Measurements from ENCODE around the gene OR2A2.

The OR2A2 gene

DNA sequence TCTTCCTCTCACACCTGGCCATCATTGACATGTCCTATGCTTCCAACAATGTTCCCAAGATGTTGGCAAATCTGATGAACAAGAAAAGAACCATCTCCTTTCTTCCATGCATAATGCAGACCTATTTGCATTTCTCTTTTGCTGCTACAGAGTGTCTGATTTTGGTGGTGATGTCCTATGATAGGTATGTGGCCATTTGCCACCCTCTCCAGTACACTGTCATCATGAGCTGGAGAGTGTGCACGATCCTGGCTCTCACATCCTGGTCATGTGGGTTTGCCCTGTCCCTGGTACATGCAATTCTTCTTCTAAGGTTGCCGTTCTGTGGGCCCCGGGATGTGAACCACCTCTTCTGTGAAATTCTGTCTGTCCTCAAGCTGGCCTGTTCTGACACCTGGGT lies 32.8 kb downstream of the OR2A2 start:
- FAIRE-seq = no peak

DNA sequence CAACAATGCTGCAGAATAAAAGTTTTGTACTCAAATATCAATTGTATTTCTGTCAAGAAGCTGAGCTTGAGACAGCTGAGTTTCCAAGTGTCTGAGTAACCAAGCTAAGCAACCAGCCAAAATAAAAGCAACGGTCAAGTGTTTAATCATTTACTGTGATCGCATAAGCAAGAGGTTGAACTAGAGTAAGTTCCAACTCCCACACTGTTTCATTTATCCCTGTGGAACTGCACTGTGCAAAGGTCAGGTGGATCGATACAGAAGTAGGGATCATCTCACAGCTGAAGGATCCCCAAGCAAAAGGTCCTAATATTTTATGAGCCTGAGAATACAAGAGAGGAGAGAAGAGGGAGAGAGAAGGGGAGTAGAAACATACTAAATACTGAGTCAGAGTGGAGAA lies 35.0 kb downstream of the OR2A2 start:
- FAIRE-seq = no peak

DNA sequence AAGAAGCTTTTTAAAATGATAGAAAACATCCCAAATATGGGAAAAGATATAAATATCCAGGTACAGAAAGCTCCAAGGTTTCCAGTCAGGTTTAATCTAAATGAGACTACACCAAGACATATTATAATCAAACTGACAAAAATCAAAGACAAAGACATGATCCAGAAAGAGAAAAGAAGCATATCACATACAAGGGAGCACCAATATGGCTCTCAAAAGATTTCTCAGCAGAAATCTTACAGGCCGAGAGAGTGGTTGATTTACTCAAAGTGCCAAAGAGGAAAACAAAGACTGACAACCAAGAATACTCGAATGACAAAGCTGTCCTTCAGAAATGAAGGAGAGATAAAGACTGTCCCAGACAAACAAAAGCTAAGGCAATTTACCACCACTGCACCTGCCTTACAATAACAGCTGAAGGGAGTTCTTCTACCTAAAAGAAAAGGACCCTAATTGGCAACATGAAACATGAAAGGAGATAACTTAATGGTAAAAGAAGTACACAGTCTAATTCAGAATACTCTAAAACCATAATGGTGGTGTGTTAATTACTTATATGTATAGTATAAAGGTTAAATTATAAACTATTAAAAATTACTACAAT lies 38.9 kb downstream of the OR2A2 start:
- no peak for FAIRE-seq

DNA sequence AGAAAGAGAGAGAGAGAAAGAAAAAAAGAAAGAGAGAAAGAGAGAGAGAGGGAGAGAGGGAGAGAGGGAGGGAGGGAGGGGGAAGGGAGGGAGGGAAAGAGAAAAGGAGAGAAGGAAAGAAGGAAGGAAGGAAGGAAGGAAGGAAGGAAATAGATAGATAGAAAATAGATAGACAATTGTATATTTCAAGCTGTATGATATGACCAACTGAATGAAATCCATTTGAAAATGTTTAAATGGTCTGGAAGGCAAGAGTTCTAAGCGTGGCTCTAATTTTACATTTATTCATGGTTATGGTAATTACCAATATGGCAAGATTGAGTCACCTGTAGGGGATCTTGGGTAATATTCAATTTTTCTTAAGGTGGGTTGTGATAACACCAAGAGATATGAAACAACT lies 49.5 kb downstream of the OR2A2 start:
- no peak for FAIRE-seq

Measured in colon (tissue), 2 donors.